GM23248 (cell line): ENCODE measurements around the gene PREP. TPM values are rescaled to one million over a fixed set of nuclear protein-coding genes. Genes with fewer than 3 reads are reported as not detected.
A peak's percentile ranks its signal among the peaks of the same experiment; 100 is the strongest.

Experiments used
- DNase-seq: peaks from one replicate; pipeline ENCODE4 v3.0.0-alpha.2; 2015
- H2AFZ ChIP-seq: fragments of 200-600 bp; sonication (generic); 2 replicates; pipeline ENCODE4 v1.6.1; 2016; ENCODE audit warnings: antibody characterized with exemption
- H3F3A ChIP-seq: fragments of 200-600 bp; sonication (generic); 2 replicates; pipeline ENCODE4 v1.6.1; 2016; ENCODE audit warnings: mild to moderate bottlenecking, antibody characterized with exemption, mixed run types; ENCODE audit not compliant: insufficient read depth
- H3K27ac ChIP-seq: fragments of 200-600 bp; sonication (generic); 2 replicates; pipeline ENCODE4 v1.5.1; 2016; ENCODE audit warnings: mild to moderate bottlenecking
- H3K27me3 ChIP-seq: fragments of 200-600 bp; sonication (generic); replicated peaks from 2 replicates; pipeline ENCODE4 v1.6.1; 2016; ENCODE audit warnings: mild to moderate bottlenecking; ENCODE audit not compliant: insufficient read depth
- H3K36me3 ChIP-seq: fragments of 200-600 bp; sonication (generic); 2 replicates; pipeline ENCODE4 v1.6.1; 2016; ENCODE audit warnings: low read depth, mild to moderate bottlenecking
- H3K4me1 ChIP-seq: fragments of 200-600 bp; sonication (generic); 2 replicates; pipeline ENCODE4 v1.6.1; 2016; ENCODE audit warnings: mild to moderate bottlenecking; ENCODE audit not compliant: insufficient read depth
- H3K4me2 ChIP-seq: fragments of 200-600 bp; sonication (generic); one replicate; pipeline ENCODE4 v1.6.1; 2016; ENCODE audit warnings: mild to moderate bottlenecking; ENCODE audit not compliant: unreplicated experiment
- H3K4me3 ChIP-seq: fragments of 200-600 bp; sonication (generic); 2 replicates; pipeline ENCODE4 v1.5.1; 2016; ENCODE audit warnings: mild to moderate bottlenecking
- H3K79me2 ChIP-seq: fragments of 200-600 bp; sonication (generic); 2 replicates; pipeline ENCODE4 v1.6.1; 2016; ENCODE audit warnings: mild to moderate bottlenecking; ENCODE audit not compliant: insufficient read depth
- H3K9ac ChIP-seq: fragments of 200-600 bp; sonication (generic); 2 replicates; pipeline ENCODE4 v1.6.1; 2016; ENCODE audit warnings: mild to moderate bottlenecking
- H3K9me2 ChIP-seq: fragments of 200-600 bp; sonication (generic); 2 replicates; pipeline ENCODE4 v1.6.1; 2016; ENCODE audit warnings: mixed run types, mild to moderate bottlenecking, moderate library complexity; ENCODE audit not compliant: insufficient read depth
- H3K9me3 ChIP-seq: fragments of 200-600 bp; sonication (generic); one replicate; pipeline ENCODE4 v1.6.1; 2017; ENCODE audit warnings: low read depth
- H4K20me1 ChIP-seq: fragments of 200-600 bp; sonication (generic); 2 replicates; pipeline ENCODE4 v1.6.0; 2016; ENCODE audit not compliant: insufficient read depth
- EZH2 ChIP-seq: fragments of 200-600 bp; sonication (generic); IDR thresholded peaks from 2 replicates; pipeline ENCODE4 v1.6.1; 2018; ENCODE audit warnings: antibody characterized with exemption, mild to moderate bottlenecking; ENCODE audit not compliant: insufficient read depth, poor library complexity, severe bottlenecking
- EZH2phosphoT487 ChIP-seq: fragments of 200-600 bp; sonication (generic); IDR thresholded peaks from 2 replicates; pipeline ENCODE4 v1.6.1; 2018; ENCODE audit warnings: antibody characterized with exemption, moderate library complexity, mild to moderate bottlenecking, low read depth; ENCODE audit not compliant: insufficient read depth
- whole genome bisulfite sequencing, 2 experiments: methylation state at CpG; one replicate each; pipeline ENCODE4 v1.1.6; 2015 to 2017; ENCODE audit warnings: low lambda C conversion rate in 2 of 2, low coverage in 1 of 2; ENCODE audit errors: missing lambda C conversion rate in 2 of 2; 5-methylcytosine and 5-hydroxymethylcytosine counted together
- in situ Hi-C: fragments of 300-500 bp; cut with MboI; formaldehyde crosslinking; loops from 2 replicates; pipeline ENCODE4 v1.15.0; 2020
- polyA plus RNA-seq: library from polyadenylated mRNA; unstranded; fragments of >200 nt; fragmentation: Nextera tagmentation; extraction: Ambion mirVana; gene quantifications from 2 replicates; pipeline ENCODE4 v1.2.1, GENCODE V29; 2016
- total RNA-seq: library from RNA; depleted of rRNA; stranded (reverse); fragments of >200 nt; shearing (Covaris generic); gene quantifications from 2 replicates; pipeline ENCODE4 v1.2.3, GENCODE V29; 2014

PREP gene
- total and polyA plus RNA-seq, 2 experiments from 2014 or later, result 18.9 to 37.9 TPM

DNA sequence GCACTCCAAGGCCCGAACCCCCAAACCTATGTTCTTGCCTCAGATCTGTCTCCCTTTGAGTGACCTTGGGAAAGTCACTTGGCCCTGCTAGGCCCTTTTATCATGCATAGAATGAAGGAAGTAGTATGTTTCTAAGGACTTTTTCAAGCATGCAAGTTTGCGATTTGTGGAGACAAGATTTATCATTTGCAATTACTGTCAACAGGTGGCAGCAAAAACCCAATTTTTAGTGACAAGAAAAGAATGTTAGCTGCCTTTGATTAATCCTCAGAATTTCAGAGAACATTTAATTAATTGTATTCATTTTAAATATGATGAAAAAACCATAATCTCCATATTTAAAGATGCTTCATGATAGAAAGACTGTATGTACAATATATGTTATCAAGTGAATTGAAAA lies 28.3 kb upstream of the PREP start:
- TF ChIP-seq EZH2phosphoT487 (no peak), EZH2 (no peak)
- in situ Hi-C loops, result no loop called here

DNA sequence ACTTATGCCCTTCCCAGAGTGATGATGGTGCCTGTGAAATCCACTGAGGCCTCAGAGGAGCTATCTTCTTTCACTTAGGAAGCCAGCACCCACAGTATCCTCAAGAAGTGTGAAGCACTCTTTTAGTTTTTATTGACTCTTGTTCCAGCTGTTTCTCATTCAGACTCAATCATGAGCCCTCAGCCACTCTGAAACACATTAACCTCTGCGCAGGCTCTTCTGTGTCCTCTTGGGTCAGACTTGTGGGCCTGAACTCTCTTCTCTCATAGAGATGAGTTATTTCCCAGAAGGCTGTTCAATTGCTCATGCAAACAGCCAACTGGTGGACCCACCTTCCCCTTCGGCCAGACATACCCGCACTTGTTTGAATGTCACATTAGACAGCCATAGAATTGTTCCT lies 27.8 kb upstream of the PREP start:
- H3K4me2 ChIP-seq, result no peak overlapping the region
- in situ Hi-C loops, result no loop called here
- no peaks in the 10 kb centered on the region for H3K27me3 ChIP-seq
- TF ChIP-seq EZH2phosphoT487 (no peak), EZH2 (no peak)
- H3K9me2 ChIP-seq, result no peaks in the 10 kb centered on the region
- H3K79me2 ChIP-seq, result no peaks in the 10 kb centered on the region
- H3K27ac ChIP-seq, result no peak overlapping the region
- H3F3A ChIP-seq, result peaks cover 52% of the 10 kb centered on the region
- H3K4me1 ChIP-seq, result peaks cover 63% of the 10 kb centered on the region
- DNase-seq, result no peak
- no peaks in the 10 kb centered on the region for H4K20me1 ChIP-seq
- H2AFZ ChIP-seq, result no peak overlapping the region
- H3K36me3 ChIP-seq, result no peaks in the 10 kb centered on the region
- no peaks in the 10 kb centered on the region for H3K9me3 ChIP-seq
- WGBS, 2 experiments, result 84 to 95% methylated on average over 3 of the region's 3 CpGs
- H3K4me3 ChIP-seq, result no peak overlapping the region
- no peak overlapping the region for H3K9ac ChIP-seq

More for the DNA sequence above, 28.3 kb upstream of the PREP start:
- peaks cover 63% of the 10 kb centered on the region for H3K4me1 ChIP-seq
- no peak overlapping the region for H3K4me2 ChIP-seq
- H3K9ac ChIP-seq, result no peak overlapping the region
- no peaks in the 10 kb centered on the region for H3K79me2 ChIP-seq
- no peaks in the 10 kb centered on the region for H3K36me3 ChIP-seq
- WGBS, 2 experiments, result 30 to 31% methylated on average over 2 of the region's 2 CpGs
- peaks cover 52% of the 10 kb centered on the region for H3F3A ChIP-seq
- no peak overlapping the region for H2AFZ ChIP-seq
- H3K4me3 ChIP-seq, result no peak overlapping the region
- peak; percentile 70 for DNase-seq
- H4K20me1 ChIP-seq, result no peaks in the 10 kb centered on the region
- H3K27ac ChIP-seq, result no peak overlapping the region
- no peaks in the 10 kb centered on the region for H3K9me3 ChIP-seq
- H3K27me3 ChIP-seq, result no peaks in the 10 kb centered on the region
- H3K9me2 ChIP-seq, result no peaks in the 10 kb centered on the region

DNA sequence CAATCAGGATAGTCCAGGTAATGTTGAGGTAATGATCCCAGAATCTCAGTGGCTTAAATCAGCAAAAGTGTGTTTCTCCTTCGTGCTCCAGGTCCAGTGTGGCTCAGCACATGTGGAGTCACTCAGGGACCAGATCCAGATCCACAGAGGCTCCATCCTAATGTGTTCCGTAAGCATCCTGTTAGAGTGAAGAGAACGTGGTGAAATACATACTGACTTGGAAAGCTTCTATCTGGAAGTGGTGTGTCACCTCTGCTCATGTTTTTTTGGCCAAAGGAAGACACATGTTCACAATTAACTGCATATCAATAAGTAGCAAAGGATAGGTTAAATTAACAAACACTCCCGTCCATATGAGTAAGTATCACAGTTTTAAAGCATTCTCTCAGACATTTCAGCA lies 26.8 kb upstream of the PREP start:
- 15 to 23% methylated on average over 4 of the region's 4 CpGs for WGBS, 2 experiments
- DNase-seq, result peak; percentile 81

DNA sequence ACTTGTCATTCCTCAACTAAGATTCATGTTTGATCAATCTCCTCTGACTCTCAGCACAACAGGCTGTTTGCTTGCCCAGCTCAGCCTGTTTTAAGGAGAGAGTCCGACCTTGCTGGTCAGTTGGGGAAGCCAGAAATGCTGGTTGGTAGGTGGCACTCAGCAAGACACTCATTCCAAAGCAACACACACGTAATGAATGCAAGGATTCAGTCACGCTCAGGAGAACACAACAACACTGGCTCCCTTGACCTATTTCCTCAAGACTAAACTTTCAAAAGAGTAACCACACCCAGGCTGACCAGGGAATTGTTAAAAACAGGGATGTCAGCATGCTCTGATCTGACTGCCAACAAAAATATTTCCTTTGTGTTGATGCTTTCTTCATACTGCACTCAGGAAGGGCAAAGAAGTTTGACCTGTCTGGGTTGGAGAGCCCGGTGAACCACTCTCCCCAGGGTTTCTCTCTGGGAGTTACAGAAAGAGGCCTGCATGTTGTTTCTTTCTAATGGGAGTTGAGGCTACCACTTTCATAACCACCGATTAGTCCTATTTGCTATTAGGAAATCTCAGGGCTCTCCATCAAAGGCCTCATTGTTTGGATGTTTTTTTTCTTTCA lies 25.6 kb upstream of the PREP start:
- H3K36me3 ChIP-seq, result no peaks in the 10 kb centered on the region
- no peaks in the 10 kb centered on the region for H3K9me2 ChIP-seq
- H3K27ac ChIP-seq, result peak overlapping the region; percentile 90
- peaks cover 51% of the 10 kb centered on the region for H3F3A ChIP-seq
- peak; percentile 88 for DNase-seq
- TF ChIP-seq EZH2 (no peak), EZH2phosphoT487 (no peak)
- no peaks in the 10 kb centered on the region for H3K9me3 ChIP-seq
- in situ Hi-C loops, result no loop called here
- no peaks in the 10 kb centered on the region for H3K79me2 ChIP-seq
- no peaks in the 10 kb centered on the region for H4K20me1 ChIP-seq
- peak overlapping the region; percentile 57 for H3K4me2 ChIP-seq
- peak overlapping the region; percentile 52 for H2AFZ ChIP-seq
- H3K4me3 ChIP-seq, result peak overlapping the region; percentile 24; the same call in 1 of the 2 replicates
- 16 to 20% methylated on average over 5 of the region's 5 CpGs for WGBS, 2 experiments
- no peaks in the 10 kb centered on the region for H3K27me3 ChIP-seq
- peak overlapping the region; percentile 58 for H3K9ac ChIP-seq
- peaks cover 62% of the 10 kb centered on the region for H3K4me1 ChIP-seq

More for the DNA sequence above, 26.8 kb upstream of the PREP start:
- Histone ChIP-seq H4K20me1 (no peaks in the 10 kb centered on the region), H3K4me1 (peaks cover 63% of the 10 kb centered on the region), H3F3A (peaks cover 52% of the 10 kb centered on the region), H3K36me3 (no peaks in the 10 kb centered on the region), H3K9me3 (no peaks in the 10 kb centered on the region), H3K4me2 (peak overlapping the region; percentile 57), H2AFZ (no peak overlapping the region; the same call in 1 of the 2 replicates), H3K27ac (peak overlapping the region; percentile 90), H3K4me3 (no peak overlapping the region), H3K79me2 (no peaks in the 10 kb centered on the region), H3K9ac (0 out of 2 replicates have a peak overlapping the region, but pooled peaks have one; percentile 6), H3K9me2 (no peaks in the 10 kb centered on the region), H3K27me3 (no peaks in the 10 kb centered on the region)
- TF ChIP-seq EZH2 (no peak), EZH2phosphoT487 (no peak)
- in situ Hi-C loops, result no loop called here
